Measurements from ENCODE around the gene ITGB4. TPM values are rescaled to one million over a fixed set of nuclear protein-coding genes. Genes with fewer than 3 reads are reported as not detected.

ITGB4 gene
- total and polyA plus RNA-seq, 2 of the 13 experiments (the other 11 are each of a cell fraction or from before 2014, with no cell fraction given): 6.9 to 14.5 TPM

- ChIA-PET POLR2A (interaction anchor here (2.0 kb wide), 1 partner anchor 75 kb away, joined by 6 read pairs; no protein-coding TSS in a partner anchor), CTCF (ENCODE audit: low intra/inter-chr PET ratio, low total read pairs) (interaction anchor here (3.2 kb wide), 1 partner anchor 74 kb away, joined by 43 read pairs; no protein-coding TSS in a partner anchor)
- intact Hi-C loops (cut with micrococcal nuclease; ENCODE audit: unreplicated experiment) (no loop called here), in situ Hi-C loops (cut with HindIII; ENCODE audit: extremely low pct_ligation_motif_present, low pct_unique_long_range_greater_than_20kb) (no loop called here)
- H3K4me1 ChIP-seq (ENCODE audit: insufficient read depth, low read length): peaks cover 18% of the 10 kb centered on the region
- H3K4me2 ChIP-seq (ENCODE audit: low read depth, low read length): no peak overlapping the region
- H3K9ac ChIP-seq (ENCODE audit: insufficient read depth, low read depth, low read length): no peak overlapping the region
- peaks cover 22 to 71% of the 10 kb centered on the region in 2 experiments for H3K36me3 ChIP-seq (replicated peaks in 1 of 2; ENCODE audit: control insufficient read depth in 1 of 2, insufficient read depth in 2 of 2, low read length in 2 of 2)
- H3K27ac ChIP-seq (ENCODE audit: extremely low read length, insufficient read depth, low read length): no peak overlapping the region
- no peak for ATAC-seq
- peaks cover 45% of the 10 kb centered on the region for H3K79me2 ChIP-seq (ENCODE audit: insufficient read depth, low read length)
- FAIRE-seq: no peak
- H3K27me3 ChIP-seq (ENCODE audit: control insufficient read depth in 1 of 2, insufficient read depth in 2 of 2, low read length in 2 of 2): no peaks in the 10 kb centered on the region
- H2AFZ ChIP-seq (ENCODE audit: low read length): no peak overlapping the region
- no peaks in the 10 kb centered on the region for H3K9me3 ChIP-seq (ENCODE audit: low read length)
- no peak for TF ChIP-seq ZNF468 (CRISPR knock-in tag; IDR thresholded peaks at IDR 0.05)
- DNase-seq (ENCODE audit: low spot score): no peak
- no TSS peak for BruUV-seq (replicated peaks)
- peaks cover 6% of the 10 kb centered on the region; the same call in 1 of the 2 replicates for H4K20me1 ChIP-seq (ENCODE audit: insufficient read depth, low read length)
- WGBS (ENCODE audit: low lambda C conversion rate): 95% methylated on average over 4 of the region's 4 CpGs
- no peak overlapping the region for H3K4me3 ChIP-seq (replicated peaks in 1 of 3; ENCODE audit: insufficient read depth in 1 of 3, low read depth in 2 of 3, low read length in 3 of 3)
Measured at GRCh38 chr17:75673487-75673886, 47.8 kb upstream of the ITGB4 start.

DNA sequence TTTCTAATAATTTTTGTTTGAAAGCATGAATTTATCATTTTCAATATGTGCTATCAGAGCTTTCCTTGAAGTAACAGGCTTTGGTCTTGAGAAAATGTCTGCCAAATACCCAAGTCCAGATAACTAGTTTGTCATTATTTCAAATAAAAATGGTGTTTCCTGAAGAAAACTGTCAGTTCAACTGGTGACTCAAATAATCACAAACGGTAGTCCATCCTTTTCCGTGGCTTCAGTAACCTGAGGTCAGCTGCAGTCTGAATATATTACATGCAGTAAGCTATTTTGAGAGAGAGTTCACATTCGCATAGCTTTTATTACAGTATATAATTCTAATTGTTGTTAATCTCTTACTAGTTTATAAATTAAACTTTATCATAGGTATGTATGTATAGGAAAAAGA is 44.8 kb upstream of the ITGB4 start:
- CTCF ChIA-PET (ENCODE audit: low intra/inter-chr PET ratio, low total read pairs): interaction anchor here (3.2 kb wide), 1 partner anchor 71 kb away, joined by 43 read pairs; no protein-coding TSS in a partner anchor
- Histone ChIP-seq H3K4me2 (ENCODE audit: low read depth, low read length) (no peak overlapping the region), H4K20me1 (ENCODE audit: insufficient read depth, low read length) (peaks cover 4% of the 10 kb centered on the region; the same call in 1 of the 2 replicates), H3K27me3 (ENCODE audit: control insufficient read depth in 1 of 2, insufficient read depth in 2 of 2, low read length in 2 of 2) (no peaks in the 10 kb centered on the region), H3K9me3 (ENCODE audit: low read length) (no peaks in the 10 kb centered on the region), H3K9ac (ENCODE audit: insufficient read depth, low read depth, low read length) (no peak overlapping the region), H3K4me1 (ENCODE audit: insufficient read depth, low read length) (no peaks in the 10 kb centered on the region; the same call in 1 of the 2 replicates), H3K4me3 (replicated peaks in 1 of 3; ENCODE audit: insufficient read depth in 1 of 3, low read depth in 2 of 3, low read length in 3 of 3) (no peak overlapping the region), H3K79me2 (ENCODE audit: insufficient read depth, low read length) (peaks cover 27% of the 10 kb centered on the region), H3K27ac (ENCODE audit: extremely low read length, insufficient read depth, low read length) (no peak overlapping the region), H2AFZ (ENCODE audit: low read length) (no peak overlapping the region), H3K36me3 (replicated peaks in 1 of 2; ENCODE audit: control insufficient read depth in 1 of 2, insufficient read depth in 2 of 2, low read length in 2 of 2) (peaks cover 27 to 65% of the 10 kb centered on the region in 2 experiments)
- intact Hi-C loops (cut with micrococcal nuclease; ENCODE audit: unreplicated experiment): no loop called here
- no peak for FAIRE-seq
- in situ Hi-C loops (cut with HindIII; ENCODE audit: extremely low pct_ligation_motif_present, low pct_unique_long_range_greater_than_20kb): loop anchor here (5.0 kb wide), 1 partner anchor 76 kb away; no protein-coding TSS in a partner anchor
- TF ChIP-seq POLR2AphosphoS5 (IDR thresholded peaks at IDR 0.05; ENCODE audit: low read depth, low read length): no peak
- no peak for ATAC-seq
- DNase-seq (ENCODE audit: low spot score): no peak
- WGBS (ENCODE audit: low lambda C conversion rate): 93% methylated on average over 3 of the region's 3 CpGs
- POLR2A ChIA-PET: interaction anchor here (1.2 kb wide), 1 partner anchor 10 kb away, joined by 4 read pairs; the partner anchor contains the start of genes RECQL5 and SAP30BP
- no TSS peak for BruUV-seq (replicated peaks)
